HG03575 (cell line): Measurements from ENCODE around the gene ZMYM3.

Source experiments
- ATAC-seq: cut with Tn5 transposase; IDR thresholded peaks from one replicate; pipeline ENCODE4 v1.9.1; 2021; ENCODE audit not compliant: unreplicated experiment, insufficient number of reproducible peaks, low FRiP score; ENCODE audit errors: extremely low read depth

Gene ZMYM3

GRCh38 chrX:71216485-71216884, 37.5 kb downstream of the ZMYM3 start:
- ATAC-seq: no peak

DNA sequence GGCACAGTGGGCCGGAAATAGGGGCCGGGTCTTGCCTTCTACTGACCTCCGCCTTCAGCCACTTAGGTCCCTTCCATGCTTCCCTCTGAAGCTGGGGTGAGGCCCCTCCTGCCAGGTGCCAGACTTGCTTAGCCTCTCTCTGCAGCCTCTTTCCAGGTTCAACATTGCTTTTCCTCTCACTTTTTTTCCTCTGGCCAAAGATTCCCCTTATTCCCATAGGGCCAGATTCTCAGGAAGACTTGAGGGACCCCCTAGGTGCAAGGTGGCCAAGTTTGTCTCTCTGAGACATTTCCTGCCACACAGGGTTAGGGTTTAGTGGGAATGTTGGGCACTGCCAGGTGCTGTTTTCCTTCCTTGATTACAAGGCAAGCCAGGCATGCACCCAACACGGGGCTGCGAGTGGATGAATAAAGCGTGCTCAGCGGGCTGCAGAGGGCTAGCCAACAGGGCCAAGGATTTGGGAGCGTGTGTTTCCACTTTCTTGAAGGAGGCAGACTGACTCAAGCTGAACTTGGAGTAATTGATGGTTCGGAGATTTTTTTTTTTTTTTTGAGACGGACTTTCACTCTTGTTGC, 38.5 kb downstream of the ZMYM3 start:
- ATAC-seq: no peak

GRCh38 chrX:71214604-71215337, 39.2 kb downstream of the ZMYM3 start:
- ATAC-seq: no peak

DNA sequence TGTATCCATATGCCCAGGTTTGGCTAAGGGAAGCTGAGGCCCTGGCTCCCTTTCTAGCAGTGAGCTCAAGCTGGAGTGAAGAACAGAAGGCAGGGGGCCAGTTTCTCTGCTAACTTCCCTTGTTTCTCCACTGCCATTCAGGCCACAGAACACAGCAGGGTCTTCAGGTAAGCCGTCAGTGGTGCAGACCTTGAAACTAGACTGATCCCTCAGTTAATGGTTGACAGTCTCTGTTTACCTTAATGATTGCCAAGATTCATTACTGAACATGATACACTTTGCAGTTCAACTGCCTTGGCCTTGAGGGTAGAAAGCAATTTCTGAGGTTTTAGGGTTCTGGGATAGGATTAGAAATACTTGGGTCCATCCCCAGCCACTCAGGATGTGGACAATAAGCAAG, 39.8 kb downstream of the ZMYM3 start:
- no peak for ATAC-seq

- no peak for ATAC-seq
These were observed 41.4 kb downstream of the ZMYM3 start for GRCh38 chrX:71212536-71212935.

GRCh38 chrX:71210816-71211215, 43.1 kb downstream of the ZMYM3 start:
- no peak for ATAC-seq

DNA sequence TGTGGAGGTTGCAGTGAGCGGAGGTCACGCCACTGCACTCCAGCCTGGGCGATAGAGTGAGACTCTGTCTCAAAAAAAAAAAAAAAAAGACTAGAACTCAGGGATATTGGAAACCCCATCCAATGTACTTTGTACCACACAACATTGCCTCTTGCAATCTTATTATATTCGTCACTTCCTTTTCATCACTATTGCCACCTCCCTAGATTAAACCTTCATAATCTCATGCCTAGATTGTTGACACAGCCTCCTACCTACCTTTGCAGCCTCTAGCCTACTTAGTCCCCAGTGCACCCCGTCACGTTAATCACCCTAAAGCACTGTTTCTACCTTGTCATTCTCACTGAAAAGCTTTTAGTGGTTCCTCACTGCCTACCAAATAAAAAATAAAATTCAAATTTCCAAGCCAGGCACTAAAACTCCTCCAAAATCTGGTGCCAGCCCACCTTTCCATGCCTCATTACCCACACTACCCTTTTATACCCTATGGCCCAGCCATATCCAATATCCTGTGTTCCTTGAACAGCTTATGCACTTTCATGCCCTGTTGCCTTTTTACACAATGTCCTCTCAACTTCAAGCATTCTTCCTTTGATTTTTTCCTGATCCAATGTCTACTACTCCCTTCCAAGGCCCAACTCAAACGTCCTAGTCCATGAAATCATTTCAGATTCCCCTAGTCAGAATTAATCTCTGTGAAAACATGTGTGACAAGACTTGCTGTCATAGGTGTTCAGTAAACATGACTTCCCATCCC, 54.5 kb downstream of the ZMYM3 start:
- ATAC-seq: no peak

- ATAC-seq: peak; percentile 60
These were observed 55.9 kb downstream of the ZMYM3 start for GRCh38 chrX:71198066-71198465.

DNA sequence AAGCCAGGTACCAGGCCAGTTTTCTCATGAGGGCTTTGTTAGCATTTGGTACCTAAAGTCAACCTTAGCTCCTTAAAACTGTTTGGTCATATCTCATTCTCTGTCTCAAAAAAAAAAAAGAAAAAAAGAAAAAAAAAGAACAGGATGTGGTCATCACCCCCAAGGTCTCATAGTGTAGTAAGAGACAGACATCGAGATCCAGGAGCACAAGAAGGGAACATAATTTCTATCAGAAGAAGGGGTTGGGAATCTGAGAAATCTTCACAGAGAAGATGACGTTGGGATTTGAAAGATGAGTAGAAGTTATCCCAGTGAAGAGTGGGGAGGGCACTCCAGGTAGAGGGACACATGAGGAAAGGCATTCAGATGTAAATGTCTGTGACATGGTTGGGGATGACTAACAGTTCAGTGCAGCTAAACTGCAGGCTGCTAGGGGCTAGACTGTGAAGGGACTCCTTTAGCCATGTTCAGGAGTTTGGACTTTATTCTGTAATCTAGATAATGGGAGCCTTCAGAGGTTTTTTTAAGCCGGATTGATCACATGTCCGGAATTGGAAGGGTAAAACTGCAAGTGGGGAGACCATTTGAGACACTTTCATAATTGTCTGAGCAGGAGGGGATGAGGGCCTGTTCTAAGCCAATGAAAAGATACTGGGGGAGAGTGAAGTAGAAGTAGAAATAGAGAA, 57.8 kb downstream of the ZMYM3 start:
- no peak for ATAC-seq

DNA sequence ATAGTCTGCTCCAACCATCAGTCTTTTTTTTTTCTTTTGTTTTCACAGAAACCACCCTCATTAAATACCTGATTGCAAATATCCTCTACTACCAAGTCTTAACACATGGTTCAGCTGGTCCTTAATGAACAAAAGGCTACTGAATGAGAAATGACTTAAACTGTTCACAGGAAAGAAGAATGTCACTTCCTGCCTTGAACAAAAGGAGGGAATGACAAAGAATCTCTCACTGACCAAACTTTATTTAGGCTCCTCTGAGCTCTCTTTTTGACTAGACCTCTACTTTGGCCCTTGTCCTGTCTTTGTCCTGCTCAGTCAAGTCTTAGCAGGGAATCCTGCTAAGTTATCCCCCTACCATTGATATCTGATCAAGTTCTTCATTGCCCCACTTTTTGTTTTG, 62.7 kb downstream of the ZMYM3 start:
- no peak for ATAC-seq
